NOMO-1 treated with DMSO at 0.1 percent for 48 hours (cell line): ENCODE data around the gene DHX34.
"Not testable (repeated sequence)": the region's sequence is repeated elsewhere in the genome, so short reads cannot be mapped to it uniquely, and the experiment has no call there.

Experiments
- DNase-seq: peaks from one replicate; lab custom pipeline; 2025; ENCODE audit not compliant: unreplicated experiment; lab: John Stamatoyannopoulos, UW

Gene DHX34

GRCh38 chr19:47330466-47330869 lies 18.6 kb upstream of the DHX34 start:
- DNase-seq: peak; percentile 44

- DNase-seq: no peak
These were observed 17.6 kb upstream of the DHX34 start for GRCh38 chr19:47331490-47331889.

GRCh38 chr19:47331931-47332547 lies 17.1 kb upstream of the DHX34 start, which contains the start of gene C5AR2:
Gene C5AR2 (plus strand): TSS chr19:47332175. CDS start chr19:47340800, 8,625 bp downstream.
- no peak for DNase-seq

GRCh38 chr19:47336765-47337718 lies 12.1 kb upstream of the DHX34 start:
- DNase-seq: peak; percentile 84

GRCh38 chr19:47339196-47339880 lies 9.8 kb upstream of the DHX34 start:
- DNase-seq: no peak

- DNase-seq: no peak
These were observed 8.5 kb upstream of the DHX34 start for GRCh38 chr19:47340477-47341208.

GRCh38 chr19:47341734-47342133 lies 7.4 kb upstream of the DHX34 start:
- no peak for DNase-seq

GRCh38 chr19:47343194-47343802 lies 5.8 kb upstream of the DHX34 start:
- no peak for DNase-seq

GRCh38 chr19:47344425-47344824 lies 4.7 kb upstream of the DHX34 start:
- no peak for DNase-seq

- DNase-seq: not testable (repeated sequence)
These were observed 3.1 kb upstream of the DHX34 start for GRCh38 chr19:47346024-47346423.

GRCh38 chr19:47350630-47351029 lies 1.5 kb downstream of the DHX34 start:
- no peak for DNase-seq

- peak; percentile 1 for DNase-seq
These were observed 2.4 kb downstream of the DHX34 start for GRCh38 chr19:47351548-47351947.

- no peak for DNase-seq
These were observed 3.0 kb downstream of the DHX34 start for GRCh38 chr19:47352095-47352494.

- no peak for DNase-seq
These were observed 4.2 kb downstream of the DHX34 start for GRCh38 chr19:47353307-47353712.

GRCh38 chr19:47356900-47357299 lies 7.8 kb downstream of the DHX34 start:
- DNase-seq: no peak

- no peak for DNase-seq
These were observed 8.9 kb downstream of the DHX34 start for GRCh38 chr19:47357788-47358680.

GRCh38 chr19:47358936-47359335 lies 9.8 kb downstream of the DHX34 start:
- DNase-seq: no peak

- no peak for DNase-seq
These were observed 13.2 kb downstream of the DHX34 start for GRCh38 chr19:47362321-47362720.

GRCh38 chr19:47363758-47364531 lies 14.8 kb downstream of the DHX34 start:
- peak; percentile 77 for DNase-seq
